GM21619 (cell line): ENCODE results near the gene PTP4A2.
"Not testable (repeated sequence)": the region's sequence is repeated elsewhere in the genome, so short reads cannot be mapped to it uniquely, and the experiment has no call there.

Source experiments
- ATAC-seq: cut with Tn5 transposase; IDR thresholded peaks from one replicate; pipeline ENCODE4 v1.9.1; 2021; ENCODE audit not compliant: unreplicated experiment

The PTP4A2 gene

DNA sequence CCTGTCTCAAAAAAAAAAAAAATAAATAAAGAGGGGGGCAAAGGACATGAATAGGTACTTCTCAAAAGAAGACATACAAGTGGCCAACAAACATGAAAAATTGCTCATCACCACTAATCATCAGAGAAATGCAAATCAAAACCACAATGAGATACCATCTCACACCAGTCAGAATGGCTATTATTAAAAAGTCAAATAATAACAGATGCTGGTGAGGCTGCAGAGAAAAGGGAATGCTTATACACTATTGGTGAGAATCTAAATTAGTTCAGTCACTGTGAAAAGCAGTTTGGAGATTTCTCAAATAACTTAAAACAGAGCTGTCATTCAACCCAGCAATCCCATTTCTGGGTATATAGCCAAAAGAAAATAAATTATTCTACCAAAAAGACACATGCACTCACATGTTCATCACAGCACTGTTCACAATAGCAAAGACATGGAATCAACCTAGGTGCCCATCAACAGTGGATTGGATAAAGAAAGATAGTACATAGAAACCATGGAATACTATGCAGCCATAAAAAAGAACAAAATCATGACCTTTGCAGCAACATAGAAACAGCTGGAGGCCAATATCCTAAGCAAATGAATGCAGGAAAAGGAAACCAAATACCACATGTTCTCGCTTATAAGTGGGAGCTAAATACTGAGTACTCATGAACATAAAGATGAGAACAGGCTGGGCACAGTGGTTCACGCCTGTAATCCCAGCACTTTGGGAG is 42.5 kb downstream of the PTP4A2 start:
- not testable (repeated sequence) for ATAC-seq

DNA sequence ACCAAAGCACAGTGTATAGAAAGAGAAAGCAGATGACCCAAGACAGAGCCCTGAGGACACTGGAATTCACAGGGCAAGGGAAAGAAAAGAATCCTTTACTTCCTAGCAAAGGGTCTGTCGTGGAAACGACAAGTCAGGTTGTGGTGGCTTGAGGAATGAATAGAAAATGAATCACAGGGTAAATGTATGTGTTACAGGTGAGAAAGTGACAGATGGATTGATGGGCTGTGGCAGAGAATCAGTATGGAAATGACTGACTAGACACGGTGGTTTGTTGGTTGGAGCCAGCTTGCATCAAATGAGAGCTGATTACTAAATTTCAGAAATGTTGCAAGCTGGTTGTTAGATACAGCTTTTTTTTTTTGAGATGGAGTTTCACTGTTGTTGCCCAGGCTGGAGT is 46.9 kb downstream of the PTP4A2 start:
- ATAC-seq: no peak

DNA sequence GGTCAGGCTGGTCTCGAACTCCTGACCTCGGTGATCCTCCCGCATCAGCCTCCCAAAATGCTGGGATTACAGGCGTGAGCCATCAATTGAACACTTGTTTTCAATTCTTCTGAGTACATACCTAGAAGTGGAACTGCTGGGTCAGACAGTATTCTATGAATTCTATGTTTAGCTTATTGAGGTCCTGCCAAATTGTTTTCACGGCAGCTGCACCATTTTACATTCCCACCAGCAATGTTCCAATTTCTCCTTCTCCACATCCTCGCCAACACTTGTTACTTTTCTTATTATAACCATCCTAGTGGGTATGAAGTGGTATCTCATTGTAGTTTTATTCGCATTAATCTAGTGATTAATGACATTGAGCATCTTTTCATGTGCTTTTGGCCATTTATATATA is 49.9 kb downstream of the PTP4A2 start:
- no peak for ATAC-seq

DNA sequence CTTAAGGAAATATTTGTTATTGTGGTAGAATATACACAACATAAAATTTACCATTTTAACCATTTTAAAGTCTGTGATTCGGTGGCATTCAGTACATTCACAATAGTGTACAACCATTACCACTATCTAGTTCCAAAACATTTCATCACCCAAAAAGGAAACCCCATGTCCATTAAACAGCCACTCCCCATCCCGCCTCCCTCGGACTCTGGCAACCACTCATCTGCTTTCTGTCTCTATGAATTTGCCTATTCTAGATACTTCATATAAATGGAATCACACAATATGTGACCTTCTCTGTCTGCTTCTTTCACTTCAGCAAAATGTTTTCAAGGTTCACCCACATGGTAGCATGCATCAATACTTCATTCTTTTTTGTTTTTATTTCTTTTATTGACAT is 51.3 kb downstream of the PTP4A2 start:
- ATAC-seq: no peak

DNA sequence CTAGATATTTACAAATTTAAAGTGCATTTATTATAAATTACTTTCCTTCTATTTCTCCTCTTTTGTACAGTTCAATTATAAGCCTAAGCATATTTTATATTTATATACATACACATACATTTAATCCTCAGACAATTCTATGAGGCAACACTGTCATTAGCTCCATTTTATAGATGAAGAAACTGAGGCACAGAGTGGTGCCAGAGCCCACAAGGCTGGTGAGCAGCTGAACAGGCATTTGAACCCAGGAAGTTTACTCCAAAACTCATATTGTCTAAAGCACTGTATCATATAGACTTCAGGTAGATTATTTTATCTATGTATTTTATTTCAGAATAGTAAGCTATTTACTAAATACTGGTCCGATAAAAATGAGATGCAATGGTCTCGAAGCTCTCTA is 52.3 kb downstream of the PTP4A2 start:
- ATAC-seq: no peak

DNA sequence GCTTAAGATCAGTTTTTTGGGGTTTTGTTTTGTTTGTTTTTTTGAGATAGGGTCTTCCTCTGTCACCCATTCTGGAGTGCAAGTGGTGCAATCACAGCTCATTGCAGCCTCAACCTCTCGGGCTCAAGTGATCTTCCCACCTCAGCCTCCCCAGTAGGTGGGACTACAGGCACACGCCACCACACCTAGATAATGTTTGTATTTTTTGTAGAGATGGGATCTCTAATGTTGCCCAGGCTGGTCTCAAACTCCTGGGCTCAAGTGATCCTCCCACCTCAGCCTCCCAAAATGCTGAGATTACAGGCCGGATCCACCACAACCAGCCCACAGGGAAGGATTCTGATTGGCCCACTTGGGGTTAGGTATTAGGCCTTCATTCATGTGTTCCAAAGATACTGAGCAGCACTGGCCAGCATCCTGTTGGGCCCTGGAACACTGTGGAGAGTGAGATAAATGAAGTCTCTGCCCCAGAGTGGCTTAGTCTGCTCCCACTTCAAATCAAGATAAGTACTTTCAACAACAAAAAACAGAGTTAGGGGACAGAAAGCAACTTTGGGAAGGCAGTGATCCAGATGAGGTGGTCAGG is 54.7 kb downstream of the PTP4A2 start:
- ATAC-seq: no peak

DNA sequence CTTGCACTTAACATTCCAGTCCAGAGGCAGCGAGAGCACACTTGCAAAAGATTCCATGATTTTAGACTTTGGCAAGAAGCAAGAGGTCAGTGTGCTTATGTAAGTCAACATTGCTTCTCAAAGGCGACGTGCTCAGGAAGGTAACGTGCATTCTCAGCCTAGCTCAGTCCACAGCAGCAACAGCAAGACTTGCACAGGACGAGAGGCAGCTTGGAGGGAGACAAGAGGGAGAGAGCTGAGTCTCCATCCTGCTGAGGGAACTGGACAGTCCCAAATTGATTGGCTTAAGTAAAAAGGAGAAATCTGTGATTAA is 56.5 kb downstream of the PTP4A2 start:
- ATAC-seq: no peak

DNA sequence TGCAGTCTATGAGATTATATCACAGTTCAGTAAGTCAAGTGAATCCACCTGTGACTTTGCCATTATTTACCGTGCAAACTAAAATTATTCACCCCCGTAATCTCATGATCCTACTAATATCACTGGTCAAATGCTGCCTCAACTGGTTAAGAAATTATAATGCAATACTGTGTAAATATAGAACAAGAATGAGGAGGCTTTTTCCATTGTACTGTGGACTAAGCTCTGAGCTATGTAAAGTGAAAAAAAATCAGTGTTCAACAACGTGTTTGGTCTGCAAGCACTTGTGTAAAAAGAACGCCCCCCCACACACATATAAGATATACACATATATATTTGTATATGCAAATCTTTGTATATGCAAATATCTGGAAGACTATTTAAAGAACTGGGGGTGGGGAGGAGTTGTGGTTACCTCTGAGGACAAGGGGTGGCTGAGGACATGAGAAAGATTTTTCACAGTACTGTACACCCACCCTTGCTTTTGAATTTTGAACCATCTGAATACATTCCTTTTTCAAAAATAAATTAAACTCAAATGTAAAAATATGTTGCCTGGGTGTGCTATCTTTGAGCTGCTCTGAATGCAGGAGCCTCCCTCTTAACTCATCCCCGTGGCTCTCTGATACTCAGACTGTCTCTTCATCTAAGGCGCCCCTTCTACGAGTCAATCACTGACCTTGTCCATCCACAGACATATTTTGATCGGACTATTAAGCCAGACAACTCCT is 57.0 kb downstream of the PTP4A2 start:
- ATAC-seq: no peak

DNA sequence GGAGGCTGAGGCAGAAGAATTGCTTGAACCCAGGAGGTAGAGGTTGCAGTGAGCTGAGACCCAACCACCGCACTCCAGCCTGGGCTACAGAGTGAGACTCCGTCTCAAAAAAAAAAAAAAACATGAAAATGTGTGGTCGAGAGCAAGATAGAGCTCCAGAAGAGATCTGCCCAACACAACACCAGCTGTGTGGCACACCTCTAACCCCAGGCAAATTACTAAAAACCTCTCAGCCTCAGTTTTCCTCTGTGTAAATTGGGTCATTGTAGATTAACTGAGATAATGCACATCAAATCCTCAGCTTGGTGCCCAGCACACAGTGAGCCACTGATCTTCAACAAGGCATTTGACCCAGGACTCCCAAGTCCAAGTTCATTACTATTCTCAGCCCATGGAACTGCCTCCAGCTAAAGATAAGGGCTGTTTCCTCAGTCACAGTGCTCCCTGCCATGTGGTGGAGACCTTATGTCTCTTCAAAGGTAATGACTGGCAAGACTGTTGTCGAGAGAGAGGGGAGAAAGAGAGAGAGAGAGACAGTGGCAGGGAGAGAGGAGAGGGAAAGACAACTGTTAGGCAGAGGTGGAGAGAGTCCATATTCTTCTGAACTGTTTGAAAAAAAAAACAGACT is 58.1 kb downstream of the PTP4A2 start:
- ATAC-seq: no peak

GRCh38 chr1:31878058-31878457 is 60.1 kb downstream of the PTP4A2 start:
- no peak for ATAC-seq

DNA sequence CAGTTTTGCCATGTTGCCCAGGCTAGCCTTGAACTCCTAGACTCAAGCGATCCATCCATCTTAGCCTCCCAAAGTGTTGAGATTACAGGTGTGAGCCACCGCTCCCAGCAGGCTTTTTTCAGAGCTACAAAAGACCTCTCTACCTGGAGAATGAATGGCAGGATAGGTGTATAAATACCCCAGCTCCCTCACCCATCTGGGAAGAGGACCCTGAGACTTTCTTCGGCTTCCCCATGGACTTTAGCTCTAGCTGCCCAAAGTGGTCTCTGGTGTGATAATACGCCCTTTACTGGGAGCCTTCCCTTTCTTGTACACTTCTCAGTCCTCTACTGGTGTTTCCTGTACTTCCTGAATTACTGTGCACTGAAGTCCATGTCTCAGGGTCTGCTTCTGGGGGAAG is 60.6 kb downstream of the PTP4A2 start:
- no peak for ATAC-seq

DNA sequence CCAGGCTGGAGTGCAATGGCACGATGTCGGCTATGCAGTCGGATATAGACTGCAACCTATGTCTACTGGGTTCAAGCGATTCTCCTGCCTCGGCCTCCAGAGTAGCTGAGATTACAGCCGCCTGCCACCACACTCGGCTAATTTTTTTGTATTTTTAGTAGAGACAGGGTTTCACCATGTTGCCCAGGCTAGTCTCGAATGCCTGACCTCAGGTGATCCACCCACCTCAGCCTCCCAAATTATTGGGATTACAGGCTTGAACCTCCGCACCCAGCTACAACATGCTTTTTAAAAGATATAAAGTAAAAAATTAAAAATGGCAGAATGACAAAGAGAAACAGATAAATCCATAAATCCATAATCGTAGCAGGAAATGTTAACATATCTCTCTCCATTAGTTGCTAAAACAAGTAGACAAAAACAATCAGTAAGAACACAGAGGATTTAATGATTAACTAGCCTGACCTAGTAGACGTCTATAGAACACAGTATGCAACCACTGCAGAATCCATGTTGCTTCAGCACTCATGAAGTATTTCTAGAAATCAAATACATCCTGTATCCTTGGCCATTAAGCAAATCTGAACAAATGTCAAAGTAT is 62.4 kb downstream of the PTP4A2 start:
- ATAC-seq: no peak

DNA sequence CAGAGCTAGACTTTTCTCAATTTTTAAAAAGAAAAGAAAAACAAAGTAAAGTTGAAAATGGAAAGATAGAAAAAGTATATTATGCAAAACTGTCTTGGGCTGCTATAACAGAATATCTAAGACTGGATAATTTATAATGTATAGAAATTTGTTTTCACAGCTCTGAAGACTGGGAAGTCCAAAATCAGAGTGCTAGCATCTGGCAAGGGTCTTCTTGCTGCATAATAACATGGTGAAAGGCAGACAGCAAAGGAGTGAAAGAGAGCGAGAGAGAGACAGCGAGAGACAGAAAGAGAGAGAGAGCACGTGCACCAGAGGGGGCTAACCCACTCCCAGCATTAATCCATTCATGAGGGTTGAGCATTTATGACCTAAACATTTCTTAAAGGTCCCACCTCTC is 63.2 kb downstream of the PTP4A2 start:
- ATAC-seq: no peak

- no peak for ATAC-seq
These were observed 65.2 kb downstream of the PTP4A2 start for GRCh38 chr1:31872658-31873636.

DNA sequence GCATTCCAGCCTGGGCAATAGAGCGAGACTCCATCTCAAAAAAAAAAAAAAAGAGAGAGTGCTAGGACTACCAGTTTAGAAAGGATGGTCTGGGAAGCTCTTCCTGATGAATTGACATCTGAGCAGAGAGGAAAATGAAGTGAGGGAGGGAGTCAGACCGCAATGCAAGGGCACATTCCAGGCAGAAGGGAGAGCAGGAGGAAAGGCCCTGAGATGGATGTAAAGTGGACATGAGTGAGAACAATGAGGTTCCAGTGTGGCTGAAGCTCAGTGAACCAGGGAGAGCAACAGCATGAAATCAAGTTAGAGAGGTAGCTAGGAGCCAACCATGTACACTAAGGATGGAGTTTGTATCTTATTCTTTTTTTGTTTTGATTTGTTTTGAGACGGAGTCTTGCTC is 66.5 kb downstream of the PTP4A2 start:
- ATAC-seq: no peak

- ATAC-seq: no peak
These were observed 68.0 kb downstream of the PTP4A2 start for GRCh38 chr1:31870086-31870736.

DNA sequence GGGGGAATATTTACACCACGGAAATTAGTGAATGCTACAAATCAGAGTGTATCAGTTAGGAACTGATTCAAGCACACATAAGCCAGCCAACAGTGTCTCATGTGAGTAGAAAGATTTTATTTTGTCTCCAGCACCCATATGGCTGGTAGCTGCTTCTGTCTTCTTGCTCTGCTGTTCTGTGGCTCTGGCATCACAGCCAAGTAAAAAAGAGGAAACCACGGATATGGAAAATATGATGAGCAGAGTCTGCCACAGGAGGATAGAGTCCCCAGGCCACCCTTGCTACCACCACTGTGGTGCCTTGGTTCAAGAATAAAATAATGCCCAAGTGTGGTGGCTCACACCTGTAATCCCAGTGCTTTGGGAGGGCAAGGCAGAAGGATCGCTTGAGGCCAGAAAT is 68.7 kb downstream of the PTP4A2 start:
- ATAC-seq: no peak

DNA sequence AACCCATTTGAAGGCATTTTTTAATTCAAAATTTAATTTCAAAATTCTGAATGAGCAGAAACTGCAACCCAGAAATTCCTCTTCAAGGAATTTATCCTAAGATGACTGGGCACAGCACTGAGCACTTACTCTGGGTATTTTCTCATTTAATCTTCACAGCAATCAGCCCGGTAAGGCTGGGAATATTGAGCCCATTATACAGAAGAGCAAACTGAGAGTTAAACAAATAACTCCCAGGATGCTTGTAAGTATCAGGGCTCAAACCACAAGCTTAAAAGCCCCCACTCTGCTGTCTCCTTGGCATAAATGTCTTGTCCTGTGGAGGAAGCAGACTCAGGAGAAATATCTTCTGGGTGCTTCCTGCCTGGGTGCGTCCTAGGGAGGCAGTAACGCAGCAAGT is 69.3 kb downstream of the PTP4A2 start:
- ATAC-seq: no peak

DNA sequence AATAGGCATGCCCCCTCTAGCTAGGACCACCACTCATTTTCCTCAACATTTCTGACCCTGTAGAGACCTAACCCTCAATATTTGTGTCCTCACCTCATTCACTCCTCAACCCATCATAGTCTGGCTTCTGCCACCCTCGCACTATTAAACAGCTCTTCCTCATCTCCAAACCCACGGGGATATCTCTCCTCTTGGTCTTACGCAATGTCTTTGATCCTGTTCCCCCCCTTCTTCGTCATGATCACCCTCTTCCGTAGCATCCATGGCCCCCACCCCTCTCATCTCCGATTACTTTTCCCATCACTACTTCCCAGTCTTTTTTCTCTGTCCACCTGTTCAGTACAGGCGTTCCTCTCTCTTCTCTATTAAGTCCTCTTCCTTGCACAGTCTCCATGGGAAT is 70.6 kb downstream of the PTP4A2 start:
- no peak for ATAC-seq

DNA sequence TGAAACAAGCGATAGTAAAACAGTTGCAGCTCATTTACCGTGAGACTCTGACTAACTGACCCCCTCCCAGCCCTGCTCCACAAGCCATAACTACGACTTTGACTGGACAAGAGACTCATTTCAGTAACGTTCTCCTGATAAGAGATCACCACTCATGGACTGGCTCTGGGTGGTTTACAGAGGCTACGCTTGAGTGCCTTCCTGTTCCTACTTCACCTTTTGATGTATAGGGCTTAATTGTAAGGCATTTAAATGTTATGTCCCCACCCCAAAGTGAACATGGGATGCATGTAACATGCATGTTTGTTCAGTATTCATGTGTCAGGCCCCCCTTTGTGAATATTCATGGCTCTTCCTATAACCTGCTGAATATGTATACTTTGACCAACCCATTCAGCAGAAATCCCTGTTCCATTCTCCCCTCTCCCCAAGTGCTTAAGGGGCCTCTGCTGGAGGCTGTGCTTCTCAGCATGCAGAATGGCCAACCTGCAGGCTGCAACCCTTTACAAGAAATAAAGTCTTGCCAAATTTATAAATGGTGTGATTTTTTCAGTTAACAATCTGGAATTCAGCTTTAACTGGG is 71.6 kb downstream of the PTP4A2 start:
- ATAC-seq: no peak
